ENCODE data around the gene UPP2.

DNA sequence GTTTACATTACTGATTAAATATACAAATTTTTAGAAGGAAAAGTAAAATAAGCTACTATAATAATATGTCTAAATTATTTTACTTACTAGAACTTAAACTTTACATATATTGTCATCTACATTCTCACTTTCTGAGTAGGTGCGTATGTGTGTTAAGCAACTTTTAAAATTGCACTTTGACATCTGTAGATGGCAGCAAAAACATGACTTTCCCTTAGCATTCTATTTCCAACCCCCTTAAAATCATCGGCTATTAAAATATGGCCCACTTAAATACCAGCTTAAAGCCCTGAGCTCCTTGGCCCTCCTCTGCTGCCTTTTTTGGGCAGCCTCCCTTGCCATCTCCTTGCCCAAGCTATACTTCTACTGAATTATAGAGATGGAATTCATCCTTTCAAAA, 78.0 kb downstream of the UPP2 start:
- TF ChIP-seq TAF1 (CRISPR knock-in tag; IDR thresholded peaks at IDR 0.05) (no peak), GABPA (IDR thresholded peaks at IDR 0.05; ENCODE audit: low read depth, low read length) (no peak), GABPA (CRISPR knock-in tag; IDR thresholded peaks at IDR 0.05; ENCODE audit: low read depth) (no peak), POLR2AphosphoS5 (IDR thresholded peaks at IDR 0.05; ENCODE audit: low read depth, low read length) (no peak), MAX (IDR thresholded peaks at IDR 0.05) (no peak), ZNF337 (CRISPR knock-in tag; IDR thresholded peaks at IDR 0.05; ENCODE audit: borderline replicate concordance, low read depth) (no peak), JUN (CRISPR knock-in tag; IDR thresholded peaks at IDR 0.05) (no peak), JARID2 (CRISPR knock-in tag; IDR thresholded peaks at IDR 0.05; ENCODE audit: insufficient replicate concordance) (no peak), ZSCAN25 (CRISPR knock-in tag; IDR thresholded peaks at IDR 0.05) (no peak), CREM (IDR thresholded peaks at IDR 0.05) (no peak), CREM (CRISPR knock-in tag; IDR thresholded peaks at IDR 0.05) (no peak), POLR2A (IDR thresholded peaks at IDR 0.05; ENCODE audit: insufficient read depth in 1 of 2, low read depth in 2 of 2, low read length in 2 of 2) (no peak), ZNF766 (CRISPR knock-in tag; IDR thresholded peaks at IDR 0.05; ENCODE audit: borderline replicate concordance) (no peak)
